ENCODE data around the gene STAT3.
"Not testable (repeated sequence)": the region's sequence is repeated elsewhere in the genome, so short reads cannot be mapped to it uniquely, and the experiment has no call there.

STAT3 gene

DNA sequence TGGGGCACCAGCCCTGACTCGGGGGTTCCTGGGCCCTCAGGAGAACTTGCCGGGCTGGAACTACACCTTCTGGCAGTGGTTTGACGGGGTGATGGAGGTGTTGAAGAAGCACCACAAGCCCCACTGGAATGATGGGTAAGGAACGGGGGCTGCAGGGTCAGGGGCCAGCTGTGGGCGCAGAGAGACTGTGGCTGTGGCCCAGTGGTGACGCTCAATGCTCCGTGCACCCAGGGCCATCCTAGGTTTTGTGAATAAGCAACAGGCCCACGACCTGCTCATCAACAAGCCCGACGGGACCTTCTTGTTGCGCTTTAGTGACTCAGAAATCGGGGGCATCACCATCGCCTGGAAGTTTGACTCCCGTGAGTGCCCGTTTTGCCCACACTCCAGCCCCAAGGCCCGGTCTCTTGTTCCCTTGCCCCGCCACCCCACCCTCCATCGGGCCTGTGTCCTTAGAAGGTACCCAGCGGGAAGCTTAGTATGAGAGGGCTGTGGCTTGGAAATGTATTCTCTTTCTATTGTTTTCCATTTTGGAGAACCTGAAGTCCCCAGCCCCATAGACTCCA, 80.8 kb downstream of the STAT3 start:
- Histone ChIP-seq H3K79me1 (replicated peaks; ENCODE audit: low read length, poor library complexity, severe bottlenecking) (no peaks in the 10 kb centered on the region), H3K4me3 (ENCODE audit: insufficient read depth in 1 of 2, low read depth in 1 of 2, low read length in 2 of 2) (no peak overlapping the region), H3K18ac (ENCODE audit: low read depth in 1 of 2, low read length in 2 of 2) (peak overlapping the region in 1 of 2 experiments; percentile 11), H2AK5ac (ENCODE audit: low read length, severe bottlenecking) (no peak overlapping the region), H3K27me3 (ENCODE audit: control insufficient read depth in 1 of 2, insufficient read depth in 1 of 2, low read length in 2 of 2) (peaks cover 0 to 4% of the 10 kb centered on the region in 2 experiments), H3K4ac (ENCODE audit: low read depth in 1 of 2, low read length in 2 of 2) (no peak overlapping the region), H3K14ac (ENCODE audit: low read length in 2 of 2) (no peak overlapping the region), H2BK120ac (ENCODE audit: low read depth, low read length) (no peak overlapping the region), H2BK12ac (ENCODE audit: low read length in 2 of 2) (no peak overlapping the region), H2BK5ac (ENCODE audit: low read depth, low read length, poor library complexity, severe bottlenecking) (no peak overlapping the region), H2BK15ac (ENCODE audit: low read depth, poor library complexity, severe bottlenecking) (no peak overlapping the region), H3K36me3 (ENCODE audit: control insufficient read depth in 1 of 2, insufficient read depth in 2 of 2, low read depth in 1 of 2, low read length in 2 of 2) (peaks cover 24 to 73% of the 10 kb centered on the region in 2 experiments), H3K9ac (ENCODE audit: low read length) (no peak overlapping the region), H4K91ac (ENCODE audit: low read length) (no peak overlapping the region), H3K27ac (ENCODE audit: low read length, poor library complexity, severe bottlenecking) (no peak overlapping the region), H4K8ac (ENCODE audit: low read length) (no peak overlapping the region), H3K23ac (ENCODE audit: low read length in 2 of 2) (no peak overlapping the region), H2AFZ (ENCODE audit: low read depth, low read length) (no peak overlapping the region), H3K9me3 (ENCODE audit: control insufficient read depth, low read length) (no peaks in the 10 kb centered on the region), H3K4me2 (ENCODE audit: low read length, poor library complexity, severe bottlenecking) (no peak overlapping the region), H3K4me1 (ENCODE audit: control insufficient read depth, insufficient read depth, low read depth, low read length) (peaks cover 11% of the 10 kb centered on the region)
- WGBS: 96% methylated on average over 15 of the region's 19 CpGs
- DNase-seq: no peak

DNA sequence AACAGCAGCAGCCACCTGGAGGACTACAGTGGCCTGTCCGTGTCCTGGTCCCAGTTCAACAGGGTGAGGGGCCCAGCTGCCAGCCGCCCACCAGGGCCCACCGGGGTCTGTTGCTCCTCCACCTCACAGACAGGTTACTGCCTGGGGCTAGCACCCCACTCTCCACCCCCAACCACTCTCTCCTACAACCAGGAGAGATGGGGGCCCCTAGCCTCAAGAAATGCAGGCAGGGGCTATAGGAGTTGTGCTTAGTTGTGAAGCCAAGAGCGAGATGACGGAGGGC, 81.9 kb downstream of the STAT3 start:
- H2BK120ac ChIP-seq (ENCODE audit: low read depth, low read length): no peak overlapping the region
- no peak overlapping the region for H2AFZ ChIP-seq (ENCODE audit: low read depth, low read length)
- H2BK5ac ChIP-seq (ENCODE audit: low read depth, low read length, poor library complexity, severe bottlenecking): no peak overlapping the region
- H3K27me3 ChIP-seq (ENCODE audit: control insufficient read depth in 1 of 2, insufficient read depth in 1 of 2, low read length in 2 of 2): peaks cover 0 to 4% of the 10 kb centered on the region in 2 experiments
- H3K4me1 ChIP-seq (ENCODE audit: control insufficient read depth, insufficient read depth, low read depth, low read length): peaks cover 2% of the 10 kb centered on the region
- H4K91ac ChIP-seq (ENCODE audit: low read length): no peak overlapping the region
- no peak overlapping the region for H3K23ac ChIP-seq (ENCODE audit: low read length in 2 of 2)
- no peak overlapping the region for H3K9ac ChIP-seq (ENCODE audit: low read length)
- no peak overlapping the region for H2BK12ac ChIP-seq (ENCODE audit: low read length in 2 of 2)
- no peaks in the 10 kb centered on the region for H3K79me1 ChIP-seq (replicated peaks; ENCODE audit: low read length, poor library complexity, severe bottlenecking)
- DNase-seq: no peak
- no peak overlapping the region for H3K27ac ChIP-seq (ENCODE audit: low read length, poor library complexity, severe bottlenecking)
- no peak overlapping the region for H2BK15ac ChIP-seq (ENCODE audit: low read depth, poor library complexity, severe bottlenecking)
- no peak overlapping the region for H3K14ac ChIP-seq (ENCODE audit: low read length in 2 of 2)
- no peak overlapping the region for H4K8ac ChIP-seq (ENCODE audit: low read length)
- no peak overlapping the region for H3K4me2 ChIP-seq (ENCODE audit: low read length, poor library complexity, severe bottlenecking)
- H2AK5ac ChIP-seq (ENCODE audit: low read length, severe bottlenecking): no peak overlapping the region
- peaks cover 23 to 84% of the 10 kb centered on the region in 2 experiments for H3K36me3 ChIP-seq (ENCODE audit: control insufficient read depth in 1 of 2, insufficient read depth in 2 of 2, low read depth in 1 of 2, low read length in 2 of 2)
- H3K18ac ChIP-seq (ENCODE audit: low read depth in 1 of 2, low read length in 2 of 2): no peak overlapping the region
- no peak overlapping the region for H3K4me3 ChIP-seq (ENCODE audit: insufficient read depth in 1 of 2, low read depth in 1 of 2, low read length in 2 of 2)
- H3K9me3 ChIP-seq (ENCODE audit: control insufficient read depth, low read length): no peaks in the 10 kb centered on the region
- no peak overlapping the region for H3K4ac ChIP-seq (ENCODE audit: low read depth in 1 of 2, low read length in 2 of 2)
- WGBS: 100% methylated on average over 5 of the region's 5 CpGs

DNA sequence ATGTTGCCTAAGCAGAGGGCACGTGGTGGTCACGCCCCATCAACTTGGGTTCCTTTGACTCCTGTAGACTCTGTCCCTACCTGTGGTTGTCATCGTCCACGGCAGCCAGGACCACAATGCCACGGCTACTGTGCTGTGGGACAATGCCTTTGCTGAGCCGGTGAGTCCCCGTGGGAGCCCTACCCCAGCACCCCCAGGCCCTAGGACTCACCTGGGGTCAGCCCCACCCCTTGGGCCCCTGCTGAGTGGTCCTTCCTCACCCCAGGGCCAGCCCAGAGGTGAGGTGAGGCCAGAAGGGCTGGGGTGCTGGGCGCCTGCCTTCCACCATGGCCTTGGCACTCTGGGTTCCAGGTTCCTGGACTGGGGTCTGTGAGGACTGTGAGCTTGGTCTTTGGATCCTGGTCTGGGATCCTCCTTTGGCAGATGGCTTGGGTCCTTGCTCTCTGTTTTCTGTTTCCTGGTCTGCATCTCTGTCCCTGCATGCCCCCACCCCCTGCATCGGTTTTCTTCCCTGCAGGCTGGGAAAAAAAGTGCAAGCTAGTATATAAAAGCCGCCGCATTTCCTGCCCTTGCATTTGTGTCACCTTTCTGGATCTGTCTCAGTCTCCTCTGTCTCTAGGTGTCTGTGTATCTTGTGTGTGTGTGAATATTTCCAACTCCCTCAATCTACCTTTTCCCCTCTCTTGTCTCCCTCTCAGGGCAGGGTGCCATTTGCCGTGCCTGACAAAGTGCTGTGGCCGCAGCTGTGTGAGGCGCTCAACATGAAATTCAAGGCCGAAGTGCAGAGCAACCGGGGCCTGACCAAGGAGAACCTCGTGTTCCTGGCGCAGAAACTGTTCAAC, 82.5 kb downstream of the STAT3 start:
- H3K9ac ChIP-seq (ENCODE audit: low read length): no peak overlapping the region
- no peak overlapping the region for H2BK120ac ChIP-seq (ENCODE audit: low read depth, low read length)
- no peak for DNase-seq
- H4K91ac ChIP-seq (ENCODE audit: low read length): no peak overlapping the region
- H3K27ac ChIP-seq (ENCODE audit: low read length, poor library complexity, severe bottlenecking): no peak overlapping the region
- H3K4me3 ChIP-seq (ENCODE audit: insufficient read depth in 1 of 2, low read depth in 1 of 2, low read length in 2 of 2): no peak overlapping the region
- H3K4ac ChIP-seq (ENCODE audit: low read depth in 1 of 2, low read length in 2 of 2): no peak overlapping the region
- H2AK5ac ChIP-seq (ENCODE audit: low read length, severe bottlenecking): no peak overlapping the region
- H3K9me3 ChIP-seq (ENCODE audit: control insufficient read depth, low read length): no peaks in the 10 kb centered on the region
- no peak overlapping the region for H2AFZ ChIP-seq (ENCODE audit: low read depth, low read length)
- H3K18ac ChIP-seq (ENCODE audit: low read depth in 1 of 2, low read length in 2 of 2): no peak overlapping the region
- no peak overlapping the region for H2BK12ac ChIP-seq (ENCODE audit: low read length in 2 of 2)
- H3K4me2 ChIP-seq (ENCODE audit: low read length, poor library complexity, severe bottlenecking): no peak overlapping the region
- peaks cover 23 to 86% of the 10 kb centered on the region in 2 experiments for H3K36me3 ChIP-seq (ENCODE audit: control insufficient read depth in 1 of 2, insufficient read depth in 2 of 2, low read depth in 1 of 2, low read length in 2 of 2)
- H3K23ac ChIP-seq (ENCODE audit: low read length in 2 of 2): no peak overlapping the region
- no peak overlapping the region for H2BK15ac ChIP-seq (ENCODE audit: low read depth, poor library complexity, severe bottlenecking)
- peaks cover 0 to 4% of the 10 kb centered on the region in 2 experiments for H3K27me3 ChIP-seq (ENCODE audit: control insufficient read depth in 1 of 2, insufficient read depth in 1 of 2, low read length in 2 of 2)
- peaks cover 2% of the 10 kb centered on the region for H3K4me1 ChIP-seq (ENCODE audit: control insufficient read depth, insufficient read depth, low read depth, low read length)
- H3K79me1 ChIP-seq (replicated peaks; ENCODE audit: low read length, poor library complexity, severe bottlenecking): no peaks in the 10 kb centered on the region
- no peak overlapping the region for H3K14ac ChIP-seq (ENCODE audit: low read length in 2 of 2)
- no peak overlapping the region for H2BK5ac ChIP-seq (ENCODE audit: low read depth, low read length, poor library complexity, severe bottlenecking)
- WGBS: 91% methylated on average over 13 of the region's 18 CpGs
- no peak overlapping the region for H4K8ac ChIP-seq (ENCODE audit: low read length)

DNA sequence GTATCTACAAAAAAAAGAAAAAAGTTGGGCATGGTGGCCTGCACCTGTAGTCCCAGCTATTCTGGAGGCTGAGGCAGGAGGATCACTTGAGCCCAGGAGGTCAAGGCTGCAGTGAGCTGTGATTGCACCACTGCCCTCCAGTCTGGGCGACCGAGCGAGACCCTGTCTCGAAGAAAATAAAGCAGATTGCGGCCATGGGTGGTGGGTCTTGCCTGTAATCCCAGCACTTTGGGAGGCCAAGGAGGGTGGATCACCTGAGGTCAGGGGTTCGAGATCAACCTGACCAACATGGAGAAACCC, 83.3 kb downstream of the STAT3 start:
- not testable (repeated sequence) for DNase-seq; H3K27ac ChIP-seq (ENCODE audit: low read length, poor library complexity, severe bottlenecking); H3K23ac ChIP-seq (ENCODE audit: low read length in 2 of 2); H3K27me3 ChIP-seq (ENCODE audit: control insufficient read depth in 1 of 2, insufficient read depth in 1 of 2, low read length in 2 of 2); H2BK5ac ChIP-seq (ENCODE audit: low read depth, low read length, poor library complexity, severe bottlenecking); H3K4me2 ChIP-seq (ENCODE audit: low read length, poor library complexity, severe bottlenecking); H3K18ac ChIP-seq (ENCODE audit: low read depth in 1 of 2, low read length in 2 of 2); H2AFZ ChIP-seq (ENCODE audit: low read depth, low read length); H3K9ac ChIP-seq (ENCODE audit: low read length); H2BK15ac ChIP-seq (ENCODE audit: low read depth, poor library complexity, severe bottlenecking); H3K4me1 ChIP-seq (ENCODE audit: control insufficient read depth, insufficient read depth, low read depth, low read length); H3K79me1 ChIP-seq (replicated peaks; ENCODE audit: low read length, poor library complexity, severe bottlenecking); H3K14ac ChIP-seq (ENCODE audit: low read length in 2 of 2); H3K4me3 ChIP-seq (ENCODE audit: insufficient read depth in 1 of 2, low read depth in 1 of 2, low read length in 2 of 2); H4K91ac ChIP-seq (ENCODE audit: low read length); H3K9me3 ChIP-seq (ENCODE audit: control insufficient read depth, low read length); H2AK5ac ChIP-seq (ENCODE audit: low read length, severe bottlenecking); H4K8ac ChIP-seq (ENCODE audit: low read length); H2BK12ac ChIP-seq (ENCODE audit: low read length in 2 of 2); H2BK120ac ChIP-seq (ENCODE audit: low read depth, low read length); H3K4ac ChIP-seq (ENCODE audit: low read depth in 1 of 2, low read length in 2 of 2)
- WGBS: 100% methylated on average over 5 of the region's 6 CpGs
- peaks cover 15 to 79% of the 10 kb centered on the region in 2 experiments for H3K36me3 ChIP-seq (ENCODE audit: control insufficient read depth in 1 of 2, insufficient read depth in 2 of 2, low read depth in 1 of 2, low read length in 2 of 2)
